Measurements from ENCODE around the gene CDH11. TPM values are rescaled to one million over a fixed set of nuclear protein-coding genes. Genes with fewer than 3 reads are reported as not detected.

The CDH11 gene
- total RNA-seq, 2 donors from 2014 or later = 64.4 to 92.2 TPM

- intact Hi-C loops (cut with DNase I) = loop anchor here in 1 of 2 donors (5.0 kb wide), 1 partner anchor 883 kb away; no protein-coding TSS in a partner anchor
- DNase-seq (ENCODE audit: low spot score) = no peak
These were observed 77.8 kb downstream of the CDH11 start for GRCh38 chr16:65044026-65044425.

DNA sequence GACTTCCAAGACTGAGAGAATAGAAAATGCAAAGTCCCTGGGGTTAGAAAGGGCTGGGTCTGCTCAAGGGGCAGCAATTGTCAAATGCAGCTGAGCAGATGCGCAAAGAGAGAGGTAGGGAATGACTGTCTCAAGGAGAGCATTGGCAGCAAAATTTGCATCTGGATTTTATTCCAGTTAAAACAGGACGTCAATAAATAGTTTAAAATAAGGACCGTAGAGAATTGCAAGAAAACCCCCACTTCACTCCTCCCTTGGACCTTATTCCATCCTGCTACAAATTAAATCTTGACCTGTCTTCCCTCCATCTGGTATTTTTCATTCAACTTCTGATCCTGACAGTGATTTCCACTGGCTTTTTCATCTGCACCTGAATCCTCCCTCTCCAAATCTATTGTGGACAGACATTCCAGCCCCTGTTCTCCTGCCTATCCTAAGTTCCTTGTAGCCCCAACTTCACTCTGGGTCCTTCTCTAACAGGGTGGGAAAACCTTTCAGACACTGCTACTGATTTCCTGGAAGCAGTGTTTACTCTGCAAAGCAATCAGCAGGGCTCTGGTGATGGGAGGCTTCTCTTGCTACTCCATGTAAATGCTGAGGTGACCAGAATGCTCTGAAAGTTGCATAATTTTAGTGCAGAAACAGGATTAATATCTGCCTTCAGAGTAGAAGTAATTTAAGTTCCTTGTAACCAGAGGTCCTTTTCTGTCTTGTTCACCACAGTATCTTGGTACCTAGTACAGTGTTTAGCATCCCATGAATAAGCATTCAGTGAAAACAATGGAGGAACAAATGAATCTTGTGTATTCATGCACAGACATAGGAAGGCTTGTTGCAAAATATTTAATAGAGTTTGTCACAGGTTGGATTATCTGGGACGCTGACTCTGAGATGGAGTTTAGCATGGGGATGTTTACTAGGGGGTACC is 79.2 kb downstream of the CDH11 start:
- no peak for DNase-seq (ENCODE audit: low spot score)
- intact Hi-C loops (cut with DNase I) = loop anchor here in 1 of 2 donors (5.0 kb wide), 1 partner anchor 885 kb away; no protein-coding TSS in a partner anchor

DNA sequence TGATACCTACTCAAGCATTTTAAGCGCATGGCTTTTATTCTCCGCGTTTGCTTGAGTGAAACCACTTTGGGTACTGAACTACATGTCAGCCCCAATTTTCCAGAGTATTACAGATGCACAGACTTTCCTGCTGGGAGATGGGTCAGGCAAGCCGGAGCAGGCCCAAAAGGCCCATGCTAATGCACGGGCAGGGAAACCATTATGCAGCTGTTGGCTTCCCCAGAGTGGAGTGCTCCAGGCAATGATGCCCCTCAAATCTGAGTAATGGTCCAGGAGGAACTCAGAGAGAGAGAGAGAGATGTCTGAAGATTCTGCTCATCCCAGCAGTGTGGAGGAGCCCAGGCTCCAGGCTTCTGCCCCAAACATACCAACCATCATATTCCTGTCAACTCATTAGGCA is 80.2 kb downstream of the CDH11 start:
- intact Hi-C loops (cut with DNase I) = loop anchor here in 1 of 2 donors (5.0 kb wide), 1 partner anchor 886 kb away; no protein-coding TSS in a partner anchor
- DNase-seq (ENCODE audit: low spot score) = no peak

- intact Hi-C loops (cut with DNase I) = loop anchor here in 1 of 2 donors (5.0 kb wide), 1 partner anchor 1239 kb away; no protein-coding TSS in a partner anchor
- DNase-seq (ENCODE audit: low spot score) = no peak
These were observed 83.8 kb downstream of the CDH11 start for GRCh38 chr16:65038100-65038499.

GRCh38 chr16:65037556-65037955 is 84.3 kb downstream of the CDH11 start:
- DNase-seq (ENCODE audit: low spot score) = no peak
- intact Hi-C loops (cut with DNase I) = loop anchor here in 1 of 2 donors (5.0 kb wide), 1 partner anchor 1240 kb away; no protein-coding TSS in a partner anchor

DNA sequence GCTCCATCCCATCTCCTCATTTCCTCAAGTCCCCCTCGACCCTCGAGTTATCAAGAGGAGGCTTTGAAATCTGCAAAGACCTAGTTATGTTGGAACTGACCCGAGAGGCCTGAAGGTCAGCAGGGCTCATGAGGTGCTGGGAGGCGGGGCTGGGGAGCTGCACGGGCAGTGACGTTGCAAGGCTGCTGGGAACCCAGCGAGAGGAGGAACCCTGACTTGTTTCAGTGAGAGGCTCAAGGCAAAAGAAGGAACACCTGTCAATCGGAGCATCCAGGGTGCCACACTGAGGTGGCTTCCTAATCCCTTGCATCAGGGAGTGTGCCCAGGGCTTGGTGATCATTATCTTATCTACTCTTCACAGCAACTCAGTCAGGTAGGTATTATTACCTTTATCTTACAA is 86.9 kb downstream of the CDH11 start:
- intact Hi-C loops (cut with DNase I) = loop anchor here in 1 of 2 donors (5.0 kb wide), 1 partner anchor 1242 kb away; no protein-coding TSS in a partner anchor
- peak; percentile 79 for DNase-seq (ENCODE audit: low spot score)

- intact Hi-C loops (cut with DNase I) = no loop called here
- DNase-seq (ENCODE audit: low spot score) = no peak
These were observed 89.5 kb downstream of the CDH11 start for GRCh38 chr16:65032387-65032786.

DNA sequence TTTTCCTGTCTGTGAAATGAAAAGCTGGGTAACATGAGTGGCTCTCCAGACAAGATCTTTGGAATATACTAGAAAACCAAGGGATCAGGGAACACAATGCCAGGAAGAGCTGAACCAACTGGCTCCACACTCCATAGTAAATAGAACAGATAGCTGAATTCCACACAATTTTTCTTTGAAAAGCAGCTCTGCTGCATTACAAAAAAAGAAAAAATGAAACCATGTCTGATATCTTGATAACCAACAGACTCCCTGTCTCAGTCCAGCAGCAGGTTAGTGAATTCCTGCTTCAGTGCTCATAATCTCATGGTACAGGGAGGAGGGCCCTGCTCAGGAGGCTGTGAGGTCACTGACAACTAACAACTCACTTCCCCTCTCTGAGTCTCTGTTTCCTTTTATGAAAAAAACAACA is 97.1 kb downstream of the CDH11 start:
- DNase-seq (ENCODE audit: low spot score) = no peak
- intact Hi-C loops (cut with DNase I) = no loop called here

DNA sequence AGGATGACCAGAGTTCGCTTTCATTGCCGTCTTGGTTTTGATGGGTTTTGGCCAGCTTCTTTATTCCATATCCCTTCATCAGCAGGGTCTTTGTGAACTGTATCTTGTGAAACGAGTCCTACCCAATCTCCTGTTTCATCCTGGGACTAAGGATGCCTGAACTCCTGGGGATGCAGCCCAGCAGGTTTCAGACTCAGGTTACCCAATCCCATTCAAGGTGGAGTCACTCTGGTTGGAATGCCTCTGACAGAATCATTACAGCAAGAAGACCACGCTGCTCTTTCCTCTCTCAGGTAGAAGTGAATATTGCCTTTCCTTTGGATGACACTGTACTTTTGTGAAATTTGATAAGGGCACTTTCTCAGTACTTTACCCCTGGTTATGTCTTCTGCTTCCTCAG is 98.1 kb downstream of the CDH11 start:
- no peak for DNase-seq (ENCODE audit: low spot score)
- intact Hi-C loops (cut with DNase I) = no loop called here

DNA sequence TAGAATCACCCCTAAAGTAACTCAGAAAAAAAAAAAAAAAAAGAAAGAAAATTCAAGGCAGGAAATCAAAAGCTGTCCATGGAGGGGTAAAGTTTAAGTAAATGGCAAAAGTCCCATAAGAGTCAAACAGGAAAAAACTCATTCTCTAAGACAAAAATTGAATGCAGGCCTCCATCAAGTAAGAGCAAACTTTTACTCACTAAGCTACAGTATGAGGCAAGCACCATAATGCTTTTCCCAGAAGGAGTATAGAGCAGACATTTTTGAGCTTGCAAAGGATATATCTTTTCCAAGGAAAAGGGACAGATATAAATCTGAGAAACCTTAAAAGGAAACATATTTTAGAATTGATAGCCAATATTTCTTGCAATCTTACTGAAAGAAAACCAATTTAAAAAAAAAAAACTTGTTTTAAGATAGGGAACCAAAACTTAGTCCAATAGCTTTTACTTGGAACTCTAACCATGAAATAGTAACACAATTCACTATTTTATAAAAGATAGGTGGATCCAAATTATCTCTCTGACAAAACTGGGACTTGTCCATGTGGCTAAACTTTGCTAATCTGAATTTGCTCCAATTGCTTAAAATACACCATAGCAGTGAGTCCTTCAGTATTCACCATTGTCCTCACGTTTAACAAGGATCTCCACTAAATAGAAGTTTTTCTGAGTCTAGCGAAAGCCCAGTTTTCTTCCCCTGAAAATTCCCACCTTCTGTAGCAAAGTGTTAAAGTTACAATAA is 99.8 kb downstream of the CDH11 start:
- no peak for DNase-seq (ENCODE audit: low spot score)
- intact Hi-C loops (cut with DNase I) = no loop called here

DNA sequence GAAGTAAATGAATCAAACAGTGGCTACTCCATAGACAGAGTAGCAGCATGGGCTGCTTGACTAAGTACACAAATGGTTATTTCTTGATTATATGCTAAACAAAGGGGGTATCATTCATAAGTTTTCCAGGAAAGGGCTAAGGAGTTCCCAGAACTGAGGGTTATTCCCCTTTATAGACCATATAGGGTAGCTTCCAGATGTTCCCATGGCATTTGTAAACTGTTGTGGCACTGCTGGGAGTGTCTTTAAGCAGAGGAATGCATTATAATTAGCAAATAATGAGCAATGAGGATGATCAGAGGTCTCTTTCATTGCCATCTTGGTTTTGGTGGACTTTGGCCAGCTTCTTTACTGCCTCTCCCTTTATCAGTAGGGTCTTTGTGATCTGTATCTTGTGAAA is 105.1 kb downstream of the CDH11 start:
- DNase-seq (ENCODE audit: low spot score) = no peak
- intact Hi-C loops (cut with DNase I) = no loop called here

DNA sequence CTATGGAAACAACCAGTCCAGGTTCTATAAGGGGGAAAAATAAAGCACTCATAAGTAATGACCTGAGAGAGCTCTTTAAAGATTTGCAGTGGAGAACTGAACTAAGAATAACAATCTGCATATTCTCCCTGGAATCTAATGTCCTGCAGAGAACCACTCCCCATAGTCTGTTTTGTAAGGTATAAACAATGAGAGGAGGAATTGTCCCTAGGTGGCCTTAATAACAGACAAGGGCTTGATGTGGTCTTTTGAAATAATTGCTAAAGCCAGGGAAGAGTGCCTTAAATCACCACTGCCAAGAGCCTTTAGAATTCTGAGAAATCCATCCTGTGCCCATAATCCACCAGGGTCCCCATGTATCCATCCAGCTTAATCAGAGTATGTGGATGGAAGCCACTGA is 106.3 kb downstream of the CDH11 start:
- intact Hi-C loops (cut with DNase I) = loop anchor here in 1 of 2 donors (2.0 kb wide), 1 partner anchor 65 kb away; no protein-coding TSS in a partner anchor
- no peak for DNase-seq (ENCODE audit: low spot score)

- intact Hi-C loops (cut with DNase I) = no loop called here
- DNase-seq (ENCODE audit: low spot score) = no peak
These were observed 109.5 kb downstream of the CDH11 start for GRCh38 chr16:65012357-65012756.

DNA sequence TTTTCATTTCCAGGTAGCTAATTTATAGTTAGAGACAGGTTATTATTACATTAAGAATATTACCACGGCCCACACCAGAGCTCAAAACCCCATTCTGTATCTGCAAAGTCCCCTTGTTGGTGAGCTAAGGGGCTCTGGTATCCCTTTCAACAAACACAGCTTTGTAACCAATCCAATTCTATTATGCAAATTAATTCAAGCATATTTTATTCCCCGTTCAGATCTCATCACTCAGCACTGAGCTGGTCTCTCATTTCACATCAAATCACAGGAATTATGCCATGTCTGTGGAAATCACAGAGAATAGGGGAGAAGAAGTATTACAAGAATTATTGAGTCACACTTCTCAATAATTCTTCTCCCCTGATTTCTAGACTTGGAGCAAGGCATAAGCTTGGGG is 111.7 kb downstream of the CDH11 start:
- intact Hi-C loops (cut with DNase I) = no loop called here
- DNase-seq (ENCODE audit: low spot score) = no peak

DNA sequence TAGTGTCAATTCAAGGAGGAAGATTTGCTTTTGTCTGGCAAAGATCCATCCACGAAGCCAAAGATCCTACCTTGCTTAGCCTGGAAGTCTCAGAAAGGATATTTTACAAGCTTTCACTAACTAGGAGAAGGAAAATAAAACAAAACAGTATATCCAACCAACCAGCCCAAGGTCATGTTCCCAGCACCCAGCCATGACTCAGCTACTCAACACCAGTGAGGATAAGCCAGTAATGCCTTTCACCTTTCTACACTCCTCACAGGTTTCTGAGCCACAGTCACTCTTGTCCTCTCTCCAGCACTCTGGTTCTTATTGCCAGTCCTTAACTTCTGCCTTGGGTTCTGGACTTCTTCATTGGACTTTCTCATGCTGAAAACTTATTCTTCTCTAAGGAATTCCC is 116.2 kb downstream of the CDH11 start:
- DNase-seq (ENCODE audit: low spot score) = no peak
- intact Hi-C loops (cut with DNase I) = no loop called here

DNA sequence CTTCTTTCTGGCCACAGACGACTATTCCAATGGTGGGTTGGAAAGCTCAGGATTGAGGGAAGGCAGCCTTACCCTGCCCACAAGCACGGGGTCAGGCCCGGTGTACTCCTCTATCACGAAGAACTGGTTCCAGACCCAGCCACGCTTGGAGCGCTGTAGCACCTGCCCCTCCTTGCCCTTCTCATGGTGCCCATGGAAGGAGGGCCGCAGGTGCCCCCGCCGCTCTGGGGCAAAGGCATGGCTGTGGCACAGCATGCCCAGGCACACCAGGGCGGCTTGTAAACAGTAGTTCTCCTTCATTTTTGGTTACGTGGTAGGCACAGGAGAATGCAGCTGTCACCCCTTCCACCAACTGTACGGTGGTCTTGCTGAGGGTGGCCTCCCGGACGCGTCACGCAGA is 117.3 kb downstream of the CDH11 start:
- intact Hi-C loops (cut with DNase I) = no loop called here
- DNase-seq (ENCODE audit: low spot score) = no peak

DNA sequence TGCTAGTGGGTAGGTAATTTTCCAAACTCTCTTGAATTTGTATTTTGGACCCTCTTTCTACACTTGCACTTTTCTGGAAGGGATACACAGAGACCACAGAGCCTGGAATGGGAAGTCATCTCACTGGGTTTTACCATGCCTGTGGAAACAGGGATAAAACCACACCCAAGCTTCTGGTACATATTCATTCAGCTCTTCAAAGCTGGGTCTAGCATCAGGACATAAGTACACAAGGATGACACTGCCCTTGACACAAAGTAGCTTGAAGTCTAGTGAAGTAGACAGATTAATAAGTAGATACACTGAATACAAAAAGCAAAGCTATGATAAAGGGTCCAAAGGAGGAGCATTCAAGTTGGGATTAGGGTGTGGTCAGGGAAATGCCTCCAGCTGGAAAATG is 118.2 kb downstream of the CDH11 start:
- intact Hi-C loops (cut with DNase I) = no loop called here
- DNase-seq (ENCODE audit: low spot score) = no peak

DNA sequence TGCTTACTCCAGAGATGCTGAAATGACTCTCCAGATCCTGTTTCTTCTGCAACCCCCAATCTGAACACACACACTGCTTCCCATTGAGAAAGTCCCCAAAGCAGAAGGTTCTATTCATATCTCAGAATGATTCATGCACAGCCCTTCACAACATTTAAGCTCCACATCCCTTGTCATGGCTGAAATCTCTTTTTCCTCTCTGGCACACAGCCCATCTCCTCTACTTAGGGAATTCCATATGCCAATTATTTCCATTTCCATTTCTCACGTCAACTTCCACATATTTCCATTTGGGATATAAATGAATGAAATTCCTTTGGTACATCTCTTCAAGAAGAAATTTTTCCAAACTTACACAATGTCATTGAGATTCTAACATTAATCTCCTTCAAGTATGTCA is 119.6 kb downstream of the CDH11 start:
- no peak for DNase-seq (ENCODE audit: low spot score)
- intact Hi-C loops (cut with DNase I) = no loop called here

- DNase-seq (ENCODE audit: low spot score) = no peak
- intact Hi-C loops (cut with DNase I) = no loop called here
These were observed 121.2 kb downstream of the CDH11 start for GRCh38 chr16:65000654-65001053.

DNA sequence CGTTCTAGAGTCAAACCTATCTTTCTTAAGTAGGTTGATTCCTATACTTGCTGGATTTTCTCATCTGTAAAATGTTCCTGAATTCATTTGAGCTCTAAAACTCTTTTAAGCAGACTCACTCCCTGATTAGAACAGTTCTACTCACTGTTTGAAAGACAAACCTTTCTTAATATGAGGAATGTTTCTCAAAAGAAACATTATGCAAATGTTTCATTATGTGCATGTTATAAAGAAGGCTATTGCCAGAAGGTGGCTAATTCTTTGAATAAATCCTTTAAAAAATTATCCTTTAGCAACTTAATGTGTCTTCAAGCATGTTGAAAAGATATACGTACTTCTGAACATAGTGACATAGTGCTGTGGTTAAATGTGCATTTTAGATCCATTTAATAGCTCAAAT is 124.1 kb downstream of the CDH11 start:
- intact Hi-C loops (cut with DNase I) = no loop called here
- DNase-seq (ENCODE audit: low spot score) = no peak

All from posterior vena cava (tissue), 2 donors.